ENCODE results near the gene LRRN2.

LRRN2 gene

DNA sequence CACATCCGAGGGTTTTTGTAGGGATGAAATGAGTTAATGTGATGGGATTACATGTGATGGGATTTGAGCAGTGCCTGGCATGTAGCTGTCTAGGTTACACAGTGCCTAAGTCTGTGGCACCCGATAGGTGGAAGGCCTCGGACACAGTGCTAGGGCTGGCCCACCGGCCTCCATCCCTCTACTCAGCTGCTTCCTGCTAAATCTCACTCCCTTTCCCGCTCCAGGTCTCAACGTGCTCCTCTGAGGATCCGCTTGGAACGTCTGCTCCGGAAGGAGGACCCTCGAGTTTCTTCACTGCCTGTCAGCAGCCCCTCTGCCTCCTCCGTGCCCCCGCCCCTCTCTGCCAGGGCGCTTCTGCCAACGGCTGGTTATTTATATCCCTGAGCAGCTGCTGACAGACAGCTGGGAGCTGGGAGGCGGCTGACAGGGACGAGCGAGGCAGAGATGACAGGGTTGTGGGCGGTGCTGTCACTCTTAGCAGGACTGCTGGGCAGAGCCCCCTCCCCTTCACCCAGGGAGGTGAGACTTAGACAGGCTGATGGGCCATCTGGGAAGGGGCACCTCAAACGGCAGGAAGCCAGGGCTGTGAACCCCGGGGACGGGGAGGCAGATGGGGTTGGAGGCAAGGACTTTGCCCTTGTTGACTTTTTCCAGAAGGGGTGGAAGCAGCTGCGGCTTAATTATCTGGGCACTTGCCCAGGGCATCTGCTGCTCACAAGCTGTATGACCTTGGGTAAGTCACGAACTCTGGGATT lies 26.6 kb upstream of the LRRN2 start:
- Histone ChIP-seq H3K4me3 (ENCODE audit: extremely low read depth, insufficient read depth, low read length, poor library complexity, severe bottlenecking) (no peak overlapping the region), H3K36me3 (ENCODE audit: control insufficient read depth, insufficient read depth, low read length) (no peaks in the 10 kb centered on the region), H3K27ac (ENCODE audit: low read depth, low read length, severe bottlenecking) (no peak overlapping the region), H3K9me3 (ENCODE audit: control insufficient read depth, low read length) (no peaks in the 10 kb centered on the region), H3K4me1 (ENCODE audit: control insufficient read depth, insufficient read depth, low read length, poor library complexity, severe bottlenecking) (peaks cover 14% of the 10 kb centered on the region)
- WGBS, 2 experiments (ENCODE audit: insufficient coverage in 2 of 2) = 40 to 44% methylated on average over 16 to 20 of the region's 23 CpGs

DNA sequence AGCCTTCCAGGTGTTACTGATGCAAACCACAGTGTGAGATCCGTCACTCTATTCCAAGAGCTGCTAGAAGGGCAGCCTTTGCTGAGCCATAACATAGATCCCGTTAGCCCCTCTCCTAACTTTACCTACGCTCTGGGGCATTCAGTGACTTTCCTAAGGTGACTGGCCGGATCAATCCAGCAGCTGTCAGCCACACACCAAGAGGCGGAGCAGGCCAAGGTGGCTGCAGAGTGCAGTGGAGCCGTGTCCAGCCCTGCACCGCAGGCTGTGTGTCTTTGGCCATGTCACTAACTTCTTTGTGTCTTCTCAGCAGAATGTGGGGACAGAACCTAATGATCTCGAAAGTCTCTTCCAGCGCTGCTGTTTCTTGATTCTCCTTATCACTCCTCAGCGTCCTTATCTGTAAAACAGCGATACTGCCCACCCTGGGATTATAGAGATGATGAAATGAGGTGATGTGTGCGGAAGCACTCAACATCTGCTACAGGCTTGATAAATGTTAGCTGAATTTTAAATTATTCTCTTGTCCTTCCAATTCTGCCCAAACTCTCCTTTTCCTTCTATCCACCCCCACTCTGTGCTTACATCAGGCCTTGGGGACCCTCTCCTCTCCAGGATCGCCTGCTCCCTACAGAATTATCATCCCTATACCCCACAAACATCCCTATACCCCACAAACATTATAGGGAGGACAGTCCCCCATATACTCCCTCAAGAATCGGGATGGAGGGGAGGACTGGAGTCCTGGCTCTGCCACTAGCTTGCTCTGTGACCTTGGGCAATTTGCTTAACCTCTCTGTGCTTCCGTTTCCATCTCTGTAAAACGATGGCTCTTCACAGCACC lies 25.8 kb upstream of the LRRN2 start:
- H3K4me3 ChIP-seq (ENCODE audit: extremely low read depth, insufficient read depth, low read length, poor library complexity, severe bottlenecking) = no peak overlapping the region
- peaks cover 21% of the 10 kb centered on the region for H3K4me1 ChIP-seq (ENCODE audit: control insufficient read depth, insufficient read depth, low read length, poor library complexity, severe bottlenecking)
- 32 to 37% methylated on average over 9 to 11 of the region's 16 CpGs for WGBS, 2 experiments (ENCODE audit: insufficient coverage in 2 of 2)
- H3K27ac ChIP-seq (ENCODE audit: low read depth, low read length, severe bottlenecking) = no peak overlapping the region
- no peaks in the 10 kb centered on the region for H3K36me3 ChIP-seq (ENCODE audit: control insufficient read depth, insufficient read depth, low read length)
- H3K9me3 ChIP-seq (ENCODE audit: control insufficient read depth, low read length) = no peaks in the 10 kb centered on the region

DNA sequence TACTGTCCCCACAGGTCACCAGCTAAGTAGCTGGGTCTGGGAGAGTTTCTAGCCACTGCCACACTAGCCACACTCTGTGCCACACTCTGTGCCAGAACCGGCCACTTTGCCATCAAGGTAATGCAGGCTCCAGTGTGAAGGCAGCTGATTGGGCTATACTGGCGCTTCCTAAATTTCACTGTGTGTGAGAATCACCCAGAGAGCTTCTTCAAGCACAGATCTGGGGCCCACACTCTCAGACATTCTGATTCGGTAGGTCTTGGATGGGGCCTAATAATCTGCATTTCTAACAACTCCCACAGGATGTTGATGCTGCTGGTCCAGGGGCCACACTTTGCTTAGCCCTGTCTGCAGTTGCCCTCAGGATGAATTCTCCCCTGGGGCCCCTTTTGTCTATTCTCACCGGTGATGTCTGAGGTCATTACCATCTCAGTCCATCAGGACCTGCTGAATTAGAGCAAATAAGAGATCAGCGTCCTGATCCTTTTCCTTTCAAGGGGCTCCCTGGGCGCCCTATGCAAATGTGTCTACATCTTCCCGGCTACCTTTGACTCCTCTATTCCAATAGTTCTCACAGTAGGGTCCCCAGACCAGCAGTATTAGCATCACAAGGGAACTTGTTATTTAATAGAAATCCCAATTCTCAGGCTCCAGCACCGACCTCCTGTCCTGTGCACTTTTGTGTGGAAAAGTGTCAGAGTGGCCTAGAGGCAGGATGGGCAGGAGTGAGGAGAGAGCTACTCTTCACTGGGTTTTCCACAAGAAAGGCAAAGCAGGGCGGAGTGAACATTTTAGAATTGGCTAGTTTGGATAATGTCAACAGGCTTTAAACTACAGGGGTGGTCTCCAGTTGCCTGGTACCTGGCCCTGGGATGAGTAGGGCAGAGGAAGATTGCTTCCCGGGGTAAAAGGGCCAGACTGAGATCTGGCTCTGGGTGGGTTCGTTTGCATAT lies 24.7 kb upstream of the LRRN2 start:
- H3K36me3 ChIP-seq (ENCODE audit: control insufficient read depth, insufficient read depth, low read length) = no peaks in the 10 kb centered on the region
- peaks cover 26% of the 10 kb centered on the region for H3K4me1 ChIP-seq (ENCODE audit: control insufficient read depth, insufficient read depth, low read length, poor library complexity, severe bottlenecking)
- H3K4me3 ChIP-seq (ENCODE audit: extremely low read depth, insufficient read depth, low read length, poor library complexity, severe bottlenecking) = no peak overlapping the region
- no peak overlapping the region for H3K27ac ChIP-seq (ENCODE audit: low read depth, low read length, severe bottlenecking)
- 19 to 30% methylated on average over 7 to 8 of the region's 11 CpGs for WGBS, 2 experiments (ENCODE audit: insufficient coverage in 2 of 2)
- no peaks in the 10 kb centered on the region for H3K9me3 ChIP-seq (ENCODE audit: control insufficient read depth, low read length)

DNA sequence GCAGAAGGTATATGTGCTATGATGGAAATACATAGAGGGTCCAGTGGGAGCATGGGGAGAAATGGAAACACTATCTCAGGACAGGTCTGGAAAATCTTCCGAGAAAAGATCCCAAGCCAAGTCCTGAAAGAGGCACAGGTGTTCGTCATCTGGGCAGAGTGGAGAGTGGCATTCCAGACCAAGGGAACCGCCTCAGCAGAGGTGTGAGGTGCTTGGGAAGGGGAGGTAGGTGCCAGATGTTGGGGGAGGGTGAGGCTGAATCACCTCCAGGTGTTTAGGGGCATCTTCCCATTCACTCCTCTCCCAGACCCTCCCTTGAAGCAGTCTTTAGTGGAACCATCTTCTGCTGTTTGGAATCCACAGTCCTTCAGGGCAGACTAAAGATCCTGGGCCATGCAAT lies 23.5 kb upstream of the LRRN2 start:
- Histone ChIP-seq H3K9me3 (ENCODE audit: control insufficient read depth, low read length) (no peaks in the 10 kb centered on the region), H3K4me1 (ENCODE audit: control insufficient read depth, insufficient read depth, low read length, poor library complexity, severe bottlenecking) (peaks cover 18% of the 10 kb centered on the region), H3K36me3 (ENCODE audit: control insufficient read depth, insufficient read depth, low read length) (no peaks in the 10 kb centered on the region), H3K27ac (ENCODE audit: low read depth, low read length, severe bottlenecking) (no peak overlapping the region), H3K4me3 (ENCODE audit: extremely low read depth, insufficient read depth, low read length, poor library complexity, severe bottlenecking) (no peak overlapping the region)
- WGBS, 2 experiments (ENCODE audit: insufficient coverage in 2 of 2) = 86 to 98% methylated on average over 2 to 3 of the region's 3 CpGs

DNA sequence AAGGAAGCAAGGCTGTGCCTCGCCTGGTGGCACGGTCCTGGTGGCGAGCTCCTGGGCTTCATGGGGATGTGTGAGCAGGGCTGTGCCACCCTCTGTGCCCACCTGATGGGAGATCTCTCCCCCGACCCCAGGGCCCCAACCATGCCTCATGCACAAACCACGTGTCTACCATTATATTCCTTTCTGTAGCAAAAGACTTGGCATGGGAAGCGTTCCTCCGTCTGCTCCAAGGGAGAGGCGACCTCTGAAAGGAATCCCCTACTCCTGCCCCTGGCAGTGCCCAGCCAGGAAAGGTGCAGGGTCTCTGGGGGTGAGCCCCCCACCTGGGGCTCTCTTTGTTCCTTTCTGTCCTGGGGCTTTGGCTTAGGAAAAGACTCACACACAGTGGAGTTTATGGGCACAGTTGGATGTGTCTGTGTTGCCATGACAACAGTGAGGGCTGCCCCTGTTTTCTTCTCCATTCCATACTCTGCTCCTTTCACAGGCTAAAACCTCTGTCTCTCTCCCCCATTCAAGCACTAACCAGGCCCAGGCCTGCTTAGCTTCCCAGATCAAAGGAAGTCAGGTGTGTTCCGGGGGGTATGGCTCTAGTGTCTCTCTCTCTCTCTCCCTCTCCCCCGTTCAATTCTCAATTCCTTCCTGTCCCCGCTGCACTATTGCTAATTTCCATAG lies 21.4 kb upstream of the LRRN2 start:
- Histone ChIP-seq H3K9me3 (ENCODE audit: control insufficient read depth, low read length) (no peaks in the 10 kb centered on the region), H3K4me1 (ENCODE audit: control insufficient read depth, insufficient read depth, low read length, poor library complexity, severe bottlenecking) (peaks cover 13% of the 10 kb centered on the region), H3K27ac (ENCODE audit: low read depth, low read length, severe bottlenecking) (no peak overlapping the region), H3K36me3 (ENCODE audit: control insufficient read depth, insufficient read depth, low read length) (no peaks in the 10 kb centered on the region), H3K4me3 (ENCODE audit: extremely low read depth, insufficient read depth, low read length, poor library complexity, severe bottlenecking) (no peak overlapping the region)
- 58 to 62% methylated on average over 6 of the region's 11 CpGs for WGBS, 2 experiments (ENCODE audit: insufficient coverage in 2 of 2)

DNA sequence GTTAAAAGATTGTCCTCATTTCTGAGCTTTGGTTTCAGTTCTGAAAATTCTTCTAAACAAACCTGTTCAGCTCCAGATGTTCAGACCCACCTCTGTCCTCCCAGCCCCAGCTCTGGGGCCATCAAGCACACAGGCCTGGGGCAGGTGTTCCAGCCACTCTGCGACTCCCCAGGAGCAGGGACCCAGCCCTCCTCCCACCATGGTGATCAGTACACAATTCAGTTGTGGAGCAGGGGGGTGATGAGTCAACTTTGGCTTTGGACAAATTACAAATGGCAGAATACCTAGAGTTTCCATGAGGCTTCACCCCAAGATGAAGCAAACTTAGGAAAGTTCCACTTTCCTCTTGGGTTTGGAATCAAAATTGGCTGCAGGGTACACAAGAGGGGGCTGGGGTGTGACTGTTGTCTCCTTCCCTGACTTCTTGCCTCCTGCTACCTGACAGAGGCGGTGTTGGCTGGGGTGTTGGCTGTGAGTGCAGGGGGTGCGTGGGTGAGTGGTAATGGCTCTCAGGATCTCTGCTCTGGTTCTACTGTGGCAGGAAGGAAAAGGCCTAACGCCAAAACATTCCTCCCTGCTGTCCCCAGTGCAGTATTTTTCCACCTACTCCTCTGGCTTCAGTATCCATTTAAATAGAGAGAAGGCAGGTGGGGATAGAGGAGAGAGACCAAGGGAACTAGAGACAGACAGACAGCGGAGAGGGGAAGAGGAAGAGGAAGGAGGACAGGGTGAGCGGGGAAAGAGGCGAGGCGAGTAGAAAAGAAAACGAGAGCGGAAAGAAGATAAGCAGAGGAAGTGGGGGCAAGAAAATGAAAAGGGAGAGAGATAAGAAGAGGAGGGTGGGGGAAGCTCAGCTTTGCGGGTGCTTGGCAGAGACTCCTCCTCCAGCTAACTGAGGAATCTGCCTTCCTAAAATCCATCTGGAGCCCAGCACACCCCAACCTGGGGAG lies 20.6 kb upstream of the LRRN2 start:
- WGBS, 2 experiments (ENCODE audit: insufficient coverage in 2 of 2) = 72 to 73% methylated on average over 6 of the region's 11 CpGs
- no peaks in the 10 kb centered on the region for H3K9me3 ChIP-seq (ENCODE audit: control insufficient read depth, low read length)
- peaks cover 12% of the 10 kb centered on the region for H3K4me1 ChIP-seq (ENCODE audit: control insufficient read depth, insufficient read depth, low read length, poor library complexity, severe bottlenecking)
- H3K36me3 ChIP-seq (ENCODE audit: control insufficient read depth, insufficient read depth, low read length) = no peaks in the 10 kb centered on the region
- H3K4me3 ChIP-seq (ENCODE audit: extremely low read depth, insufficient read depth, low read length, poor library complexity, severe bottlenecking) = no peak overlapping the region
- H3K27ac ChIP-seq (ENCODE audit: low read depth, low read length, severe bottlenecking) = no peak overlapping the region

DNA sequence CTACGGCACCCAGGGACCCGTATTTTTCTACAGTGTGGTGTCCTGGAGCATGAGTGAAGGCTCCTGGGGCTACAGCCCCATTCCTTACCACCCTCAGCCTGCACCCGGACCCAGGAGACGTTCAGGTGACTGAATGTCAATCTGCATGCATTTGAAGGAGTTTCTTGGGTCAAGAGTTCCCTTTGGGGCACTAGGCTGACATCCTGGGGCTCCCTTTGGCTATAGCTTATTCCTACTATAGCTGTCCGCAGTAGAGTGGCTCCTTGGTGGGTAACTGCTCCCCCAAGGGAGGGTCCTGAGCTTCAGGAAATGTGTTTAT lies 19.9 kb upstream of the LRRN2 start:
- Histone ChIP-seq H3K4me3 (ENCODE audit: extremely low read depth, insufficient read depth, low read length, poor library complexity, severe bottlenecking) (no peak overlapping the region), H3K27ac (ENCODE audit: low read depth, low read length, severe bottlenecking) (no peak overlapping the region)
- 91 to 100% methylated on average over 3 to 5 of the region's 5 CpGs for WGBS, 2 experiments (ENCODE audit: insufficient coverage in 2 of 2)

DNA sequence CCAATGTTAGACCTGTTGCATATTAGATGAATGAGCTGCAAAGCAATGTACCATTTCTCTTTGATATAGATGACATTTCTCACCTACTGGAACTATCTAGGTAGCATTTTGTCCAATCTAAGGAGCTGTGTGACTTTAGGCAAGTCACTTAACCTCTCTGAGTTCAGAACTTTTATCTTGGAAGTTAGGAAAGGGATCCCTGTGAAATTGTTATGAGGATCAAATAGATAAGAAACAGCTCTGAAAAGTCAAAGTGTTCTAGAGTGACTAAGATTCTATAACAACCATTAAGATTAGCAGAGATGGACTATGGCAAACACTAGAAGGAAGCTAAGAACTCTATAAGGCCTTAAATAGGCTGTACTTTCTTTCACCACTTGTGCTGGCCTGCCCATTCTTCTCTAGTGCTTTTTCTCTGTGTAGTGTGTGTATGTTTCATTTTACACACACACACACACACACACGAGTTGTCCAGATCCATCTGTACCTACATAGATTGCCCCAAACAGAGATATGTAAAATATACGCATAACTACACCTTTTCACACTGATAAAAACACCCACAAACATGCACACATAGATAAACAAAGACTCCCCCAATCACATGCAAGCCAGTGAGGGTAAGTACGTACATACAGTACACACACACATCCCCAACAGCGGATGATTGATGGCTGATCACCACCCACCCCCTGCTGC lies 19.4 kb upstream of the LRRN2 start:
- Histone ChIP-seq H3K27ac (ENCODE audit: low read depth, low read length, severe bottlenecking) (no peak overlapping the region), H3K4me1 (ENCODE audit: control insufficient read depth, insufficient read depth, low read length, poor library complexity, severe bottlenecking) (peaks cover 12% of the 10 kb centered on the region), H3K36me3 (ENCODE audit: control insufficient read depth, insufficient read depth, low read length) (no peaks in the 10 kb centered on the region), H3K4me3 (ENCODE audit: extremely low read depth, insufficient read depth, low read length, poor library complexity, severe bottlenecking) (no peak overlapping the region), H3K9me3 (ENCODE audit: control insufficient read depth, low read length) (no peaks in the 10 kb centered on the region)
- 92 to 96% methylated on average over 2 to 3 of the region's 4 CpGs for WGBS, 2 experiments (ENCODE audit: insufficient coverage in 2 of 2)

More for the DNA sequence above, 19.9 kb upstream of the LRRN2 start:
- no peaks in the 10 kb centered on the region for H3K36me3 ChIP-seq (ENCODE audit: control insufficient read depth, insufficient read depth, low read length)
- peaks cover 12% of the 10 kb centered on the region for H3K4me1 ChIP-seq (ENCODE audit: control insufficient read depth, insufficient read depth, low read length, poor library complexity, severe bottlenecking)
- no peaks in the 10 kb centered on the region for H3K9me3 ChIP-seq (ENCODE audit: control insufficient read depth, low read length)
